HEK293 (cell line): Measurements from ENCODE around the gene GPALPP1.

Experiments
- KLF16 ChIP-seq: fragments of 450-650 bp; formaldehyde crosslinking; IDR thresholded peaks from 2 replicates; pipeline ENCODE4 v1.5.1; 2017; ENCODE audit warnings: missing biosample characterization, missing genetic modification characterization
- SALL2 ChIP-seq: fragments of 450-650 bp; formaldehyde crosslinking; IDR thresholded peaks from 2 replicates; pipeline ENCODE4 v1.5.0; 2017; ENCODE audit warnings: missing biosample characterization, mild to moderate bottlenecking, missing genetic modification characterization, borderline replicate concordance
- ZBTB21 ChIP-seq: fragments of 450-650 bp; formaldehyde crosslinking; IDR thresholded peaks from 2 replicates; pipeline ENCODE4 v1.5.1; 2017; ENCODE audit warnings: missing biosample characterization, missing genetic modification characterization
- ZBTB48 ChIP-seq: fragments of 450-650 bp; formaldehyde crosslinking; IDR thresholded peaks from 2 replicates; pipeline ENCODE4 v1.5.1; 2016; ENCODE audit warnings: missing biosample characterization, missing genetic modification characterization
- ZNF645 ChIP-seq: fragments of 450-650 bp; formaldehyde crosslinking; IDR thresholded peaks from 2 replicates; pipeline ENCODE4; 2016; ENCODE audit warnings: missing biosample characterization, missing genetic modification characterization
- ZNF677 ChIP-seq: fragments of 450-650 bp; IDR thresholded peaks from 2 replicates; pipeline ENCODE4 v1.5.0; 2018; ENCODE audit warnings: missing biosample characterization, mild to moderate bottlenecking, missing genetic modification characterization, moderate library complexity
- ZNF792 ChIP-seq: fragments of 450-650 bp; formaldehyde crosslinking; IDR thresholded peaks from 2 replicates; pipeline ENCODE4 v1.5.1; 2016; ENCODE audit warnings: missing biosample characterization, missing genetic modification characterization
- TF ChIP-seq, protein P1 (sequence below): fragments of 450-650 bp; formaldehyde crosslinking; IDR thresholded peaks from 2 replicates; pipeline ENCODE4 v1.5.1; 2017; ENCODE audit warnings: missing biosample characterization, missing genetic modification characterization
- TF ChIP-seq, protein P2 (sequence below): fragments of 450-650 bp; formaldehyde crosslinking; IDR thresholded peaks from 2 replicates; pipeline ENCODE4 v1.5.1; 2016; ENCODE audit warnings: missing biosample characterization, missing genetic modification characterization
- TF ChIP-seq, protein P3 (sequence below): fragments of 450-650 bp; formaldehyde crosslinking; IDR thresholded peaks from 2 replicates; pipeline ENCODE4 v1.5.1; 2016; ENCODE audit warnings: missing biosample characterization, missing genetic modification characterization, borderline replicate concordance

GRCh38 chr13:44989941-44990340 lies 603 bp downstream of the GPALPP1 start:
- TF ChIP-seq, protein P1, sequence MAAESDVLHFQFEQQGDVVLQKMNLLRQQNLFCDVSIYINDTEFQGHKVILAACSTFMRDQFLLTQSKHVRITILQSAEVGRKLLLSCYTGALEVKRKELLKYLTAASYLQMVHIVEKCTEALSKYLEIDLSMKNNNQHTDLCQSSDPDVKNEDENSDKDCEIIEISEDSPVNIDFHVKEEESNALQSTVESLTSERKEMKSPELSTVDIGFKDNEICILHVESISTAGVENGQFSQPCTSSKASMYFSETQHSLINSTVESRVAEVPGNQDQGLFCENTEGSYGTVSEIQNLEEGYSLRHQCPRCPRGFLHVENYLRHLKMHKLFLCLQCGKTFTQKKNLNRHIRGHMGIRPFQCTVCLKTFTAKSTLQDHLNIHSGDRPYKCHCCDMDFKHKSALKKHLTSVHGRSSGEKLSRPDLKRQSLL: no peak
- TF ChIP-seq ZNF792 (tag by site-specific recombination) (no peak), ZBTB21 (tag by site-specific recombination) (no peak), ZBTB48 (tag by site-specific recombination) (no peak), KLF16 (tag by site-specific recombination) (no peak), ZNF645 (tag by site-specific recombination) (no peak), ZNF677 (tag by site-specific recombination) (no peak), SALL2 (tag by site-specific recombination) (no peak)
- TF ChIP-seq, protein P2, sequence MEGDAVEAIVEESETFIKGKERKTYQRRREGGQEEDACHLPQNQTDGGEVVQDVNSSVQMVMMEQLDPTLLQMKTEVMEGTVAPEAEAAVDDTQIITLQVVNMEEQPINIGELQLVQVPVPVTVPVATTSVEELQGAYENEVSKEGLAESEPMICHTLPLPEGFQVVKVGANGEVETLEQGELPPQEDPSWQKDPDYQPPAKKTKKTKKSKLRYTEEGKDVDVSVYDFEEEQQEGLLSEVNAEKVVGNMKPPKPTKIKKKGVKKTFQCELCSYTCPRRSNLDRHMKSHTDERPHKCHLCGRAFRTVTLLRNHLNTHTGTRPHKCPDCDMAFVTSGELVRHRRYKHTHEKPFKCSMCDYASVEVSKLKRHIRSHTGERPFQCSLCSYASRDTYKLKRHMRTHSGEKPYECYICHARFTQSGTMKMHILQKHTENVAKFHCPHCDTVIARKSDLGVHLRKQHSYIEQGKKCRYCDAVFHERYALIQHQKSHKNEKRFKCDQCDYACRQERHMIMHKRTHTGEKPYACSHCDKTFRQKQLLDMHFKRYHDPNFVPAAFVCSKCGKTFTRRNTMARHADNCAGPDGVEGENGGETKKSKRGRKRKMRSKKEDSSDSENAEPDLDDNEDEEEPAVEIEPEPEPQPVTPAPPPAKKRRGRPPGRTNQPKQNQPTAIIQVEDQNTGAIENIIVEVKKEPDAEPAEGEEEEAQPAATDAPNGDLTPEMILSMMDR (tag by site-specific recombination): no peak
- TF ChIP-seq, protein P3, sequence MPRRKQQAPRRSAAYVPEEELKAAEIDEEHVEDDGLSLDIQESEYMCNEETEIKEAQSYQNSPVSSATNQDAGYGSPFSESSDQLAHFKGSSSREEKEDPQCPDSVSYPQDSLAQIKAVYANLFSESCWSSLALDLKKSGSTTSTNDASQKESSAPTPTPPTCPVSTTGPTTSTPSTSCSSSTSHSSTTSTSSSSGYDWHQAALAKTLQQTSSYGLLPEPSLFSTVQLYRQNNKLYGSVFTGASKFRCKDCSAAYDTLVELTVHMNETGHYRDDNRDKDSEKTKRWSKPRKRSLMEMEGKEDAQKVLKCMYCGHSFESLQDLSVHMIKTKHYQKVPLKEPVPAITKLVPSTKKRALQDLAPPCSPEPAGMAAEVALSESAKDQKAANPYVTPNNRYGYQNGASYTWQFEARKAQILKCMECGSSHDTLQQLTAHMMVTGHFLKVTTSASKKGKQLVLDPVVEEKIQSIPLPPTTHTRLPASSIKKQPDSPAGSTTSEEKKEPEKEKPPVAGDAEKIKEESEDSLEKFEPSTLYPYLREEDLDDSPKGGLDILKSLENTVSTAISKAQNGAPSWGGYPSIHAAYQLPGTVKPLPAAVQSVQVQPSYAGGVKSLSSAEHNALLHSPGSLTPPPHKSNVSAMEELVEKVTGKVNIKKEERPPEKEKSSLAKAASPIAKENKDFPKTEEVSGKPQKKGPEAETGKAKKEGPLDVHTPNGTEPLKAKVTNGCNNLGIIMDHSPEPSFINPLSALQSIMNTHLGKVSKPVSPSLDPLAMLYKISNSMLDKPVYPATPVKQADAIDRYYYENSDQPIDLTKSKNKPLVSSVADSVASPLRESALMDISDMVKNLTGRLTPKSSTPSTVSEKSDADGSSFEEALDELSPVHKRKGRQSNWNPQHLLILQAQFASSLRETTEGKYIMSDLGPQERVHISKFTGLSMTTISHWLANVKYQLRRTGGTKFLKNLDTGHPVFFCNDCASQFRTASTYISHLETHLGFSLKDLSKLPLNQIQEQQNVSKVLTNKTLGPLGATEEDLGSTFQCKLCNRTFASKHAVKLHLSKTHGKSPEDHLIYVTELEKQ (tag by site-specific recombination): no peak
